K562 (cell line): ENCODE measurements around the gene RIOK3. TPM values are rescaled to one million over a fixed set of nuclear protein-coding genes. Genes with fewer than 3 reads are reported as not detected.

Experiments used
- CHD2 ChIP-seq: IDR thresholded peaks from 2 replicates; pipeline ENCODE4 v1.6.1; 2011; ENCODE audit warnings: low read depth, low read length
- FOS ChIP-seq: IDR thresholded peaks from 3 replicates; pipeline ENCODE4 v1.6.1; 2011; ENCODE audit not compliant: insufficient read length; ENCODE audit errors: extremely low read depth
- GMEB1 ChIP-seq: fragments of 250-450 bp; sonication (Bioruptor Pico); IDR thresholded peaks from 2 replicates; pipeline ENCODE4 v1.4.0; 2020; ENCODE audit warnings: mild to moderate bottlenecking
- HDAC8 ChIP-seq: fragments of 450-650 bp; IDR thresholded peaks from 2 replicates; pipeline ENCODE4 v1.6.1; 2016; ENCODE audit warnings: mild to moderate bottlenecking, missing genetic modification characterization, moderate library complexity, missing compliant biosample characterization
- MAFG ChIP-seq: fragments of 450-650 bp; conservative IDR thresholded peaks from 2 replicates; pipeline ENCODE4 v1.6.1; 2016; ENCODE audit warnings: missing genetic modification characterization, missing compliant biosample characterization
- NCOA6 ChIP-seq: fragments of 450-650 bp; IDR thresholded peaks from 2 replicates; pipeline ENCODE4 v1.6.1; 2017; ENCODE audit warnings: mild to moderate bottlenecking
- PRPF4 ChIP-seq: fragments of 200-400 bp; formaldehyde crosslinking; IDR thresholded peaks from one replicate; pipeline ENCODE4 v1.6.1; 2017; ENCODE audit warnings: low read length, low read depth, mild to moderate bottlenecking; ENCODE audit not compliant: insufficient read depth, poor library complexity, severe bottlenecking
- RFX5 ChIP-seq: IDR thresholded peaks from 2 replicates; pipeline ENCODE4 v1.6.1; 2011; ENCODE audit warnings: low read depth, mild to moderate bottlenecking, improper control_type of control experiment, low read length
- STAT5A ChIP-seq: IDR thresholded peaks from 2 replicates; pipeline ENCODE4 v1.6.1; 2012; ENCODE audit warnings: low read length, inconsistent platforms, borderline replicate concordance
- TCFL5 ChIP-seq: fragments of 250-450 bp; sonication (Bioruptor Pico); conservative IDR thresholded peaks from 2 replicates; pipeline ENCODE4 v1.6.1; 2021; ENCODE audit warnings: mild to moderate bottlenecking, moderate library complexity, matching md5 sums
- TEAD1 ChIP-seq, 2 experiments: fragments of 450-650 bp in 1 of 2; sonication (generic) in 1 of 2; formaldehyde crosslinking; IDR thresholded peaks; 2 replicates each; pipeline versions ENCODE4 v1.4.0 to v1.8.0; 2020 to 2022; ENCODE audit warnings: mild to moderate bottlenecking in 2 of 2, missing genetic modification reagents in 1 of 2
- WHSC1 ChIP-seq: IDR thresholded peaks from one replicate; pipeline ENCODE4 v1.6.1; 2012; ENCODE audit warnings: low read length, control low read depth, inconsistent platforms
- ZC3H8 ChIP-seq: fragments of 450-650 bp; IDR thresholded peaks from 2 replicates; pipeline ENCODE4 v1.6.1; 2017
- ZFPM2 ChIP-seq: fragments of 250-450 bp; sonication (Bioruptor Pico); IDR thresholded peaks from 2 replicates; pipeline ENCODE4 v1.5.1; 2022; ENCODE audit warnings: mild to moderate bottlenecking
- ZNF778 ChIP-seq: fragments of 450-650 bp; formaldehyde crosslinking; IDR thresholded peaks from 2 replicates; pipeline ENCODE4 v1.4.0; 2020; ENCODE audit warnings: mild to moderate bottlenecking, moderate library complexity
- ZNF79 ChIP-seq: fragments of 250-450 bp; sonication (Bioruptor Pico); IDR thresholded peaks from 2 replicates; pipeline ENCODE4 v1.4.0; 2020; ENCODE audit warnings: low read depth, mild to moderate bottlenecking, moderate library complexity
- polyA plus RNA-seq, 8 experiments: library from polyadenylated mRNA; depleted of rRNA in 4 of 8; stranded (reverse) in 5 of 8; unstranded in 3 of 8; fragments of >200 nt; fragmentation: Nextera tagmentation in 2 of 8; fragmentation: Illumina TruSeq in 1 of 8; extraction: Ambion mirVana in 2 of 8; extraction: Trizol in 1 of 8; gene quantifications; 2 replicates each; pipeline versions ENCODE4 v1.2.1 to v1.2.3, GENCODE V29; 2011 to 2014; ENCODE audit warnings: inconsistent platforms in 1 of 8, missing spikeins in 1 of 8
- total RNA-seq, 7 experiments: library from RNA; depleted of rRNA in 6 of 7; stranded (reverse); fragments of >200 nt in 6 of 7; fragmentation: Illumina TruSeq in 2 of 7; extraction: Trizol in 2 of 7; gene quantifications; 2 replicates each; pipeline versions ENCODE4 v1.2.1 to v1.2.3, GENCODE V29; 2011 to 2021; ENCODE audit warnings: low replicate concordance in 1 of 7
- TF ChIP-seq, protein P1 (sequence below): fragments of 200-400 bp; formaldehyde crosslinking; IDR thresholded peaks from 2 replicates; pipeline ENCODE4 v1.6.1; 2017; ENCODE audit warnings: mild to moderate bottlenecking, low read depth, low read length, moderate library complexity
- TF ChIP-seq, protein P2 (sequence below): fragments of 450-650 bp; IDR thresholded peaks from 2 replicates; pipeline ENCODE4 v1.7.1; 2018; ENCODE audit warnings: mild to moderate bottlenecking, low read depth; ENCODE audit not compliant: partially characterized antibody
- TF ChIP-seq, protein P3 (sequence below): sonication (generic); formaldehyde crosslinking; IDR thresholded peaks from 2 replicates; pipeline ENCODE4 v1.8.1; 2023; ENCODE audit warnings: missing genetic modification reagents, mild to moderate bottlenecking, borderline replicate concordance

The RIOK3 gene
- total and polyA plus RNA-seq, 9 of the 15 experiments (the other 6 are each of a cell fraction or from before 2014, with no cell fraction given) = 21.4 to 89.5 (median 62.9) TPM

GRCh38 chr18:23529604-23530003 lies 76.5 kb downstream of the RIOK3 start (continued):
- TF ChIP-seq FOS = peak; percentile 53
- no peak for TF ChIP-seq RFX5
- no peak for TF ChIP-seq CHD2
- no peak for TF ChIP-seq PRPF4
- no peak for TF ChIP-seq TCFL5 (CRISPR knock-in tag)
- TF ChIP-seq STAT5A = no peak; the same call in 1 of the 2 replicates
- no peak for TF ChIP-seq ZNF79 (CRISPR knock-in tag)
- no peak for TF ChIP-seq ZFPM2
- TF ChIP-seq HDAC8 = no peak
- TF ChIP-seq, protein P1, sequence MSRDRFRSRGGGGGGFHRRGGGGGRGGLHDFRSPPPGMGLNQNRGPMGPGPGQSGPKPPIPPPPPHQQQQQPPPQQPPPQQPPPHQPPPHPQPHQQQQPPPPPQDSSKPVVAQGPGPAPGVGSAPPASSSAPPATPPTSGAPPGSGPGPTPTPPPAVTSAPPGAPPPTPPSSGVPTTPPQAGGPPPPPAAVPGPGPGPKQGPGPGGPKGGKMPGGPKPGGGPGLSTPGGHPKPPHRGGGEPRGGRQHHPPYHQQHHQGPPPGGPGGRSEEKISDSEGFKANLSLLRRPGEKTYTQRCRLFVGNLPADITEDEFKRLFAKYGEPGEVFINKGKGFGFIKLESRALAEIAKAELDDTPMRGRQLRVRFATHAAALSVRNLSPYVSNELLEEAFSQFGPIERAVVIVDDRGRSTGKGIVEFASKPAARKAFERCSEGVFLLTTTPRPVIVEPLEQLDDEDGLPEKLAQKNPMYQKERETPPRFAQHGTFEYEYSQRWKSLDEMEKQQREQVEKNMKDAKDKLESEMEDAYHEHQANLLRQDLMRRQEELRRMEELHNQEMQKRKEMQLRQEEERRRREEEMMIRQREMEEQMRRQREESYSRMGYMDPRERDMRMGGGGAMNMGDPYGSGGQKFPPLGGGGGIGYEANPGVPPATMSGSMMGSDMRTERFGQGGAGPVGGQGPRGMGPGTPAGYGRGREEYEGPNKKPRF = no peak
- TF ChIP-seq NCOA6 = no peak
- TF ChIP-seq, protein P2, sequence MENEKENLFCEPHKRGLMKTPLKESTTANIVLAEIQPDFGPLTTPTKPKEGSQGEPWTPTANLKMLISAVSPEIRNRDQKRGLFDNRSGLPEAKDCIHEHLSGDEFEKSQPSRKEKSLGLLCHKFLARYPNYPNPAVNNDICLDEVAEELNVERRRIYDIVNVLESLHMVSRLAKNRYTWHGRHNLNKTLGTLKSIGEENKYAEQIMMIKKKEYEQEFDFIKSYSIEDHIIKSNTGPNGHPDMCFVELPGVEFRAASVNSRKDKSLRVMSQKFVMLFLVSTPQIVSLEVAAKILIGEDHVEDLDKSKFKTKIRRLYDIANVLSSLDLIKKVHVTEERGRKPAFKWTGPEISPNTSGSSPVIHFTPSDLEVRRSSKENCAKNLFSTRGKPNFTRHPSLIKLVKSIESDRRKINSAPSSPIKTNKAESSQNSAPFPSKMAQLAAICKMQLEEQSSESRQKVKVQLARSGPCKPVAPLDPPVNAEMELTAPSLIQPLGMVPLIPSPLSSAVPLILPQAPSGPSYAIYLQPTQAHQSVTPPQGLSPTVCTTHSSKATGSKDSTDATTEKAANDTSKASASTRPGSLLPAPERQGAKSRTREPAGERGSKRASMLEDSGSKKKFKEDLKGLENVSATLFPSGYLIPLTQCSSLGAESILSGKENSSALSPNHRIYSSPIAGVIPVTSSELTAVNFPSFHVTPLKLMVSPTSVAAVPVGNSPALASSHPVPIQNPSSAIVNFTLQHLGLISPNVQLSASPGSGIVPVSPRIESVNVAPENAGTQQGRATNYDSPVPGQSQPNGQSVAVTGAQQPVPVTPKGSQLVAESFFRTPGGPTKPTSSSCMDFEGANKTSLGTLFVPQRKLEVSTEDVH = no peak
- no peak for TF ChIP-seq GMEB1
- peak; percentile 70 for TF ChIP-seq MAFG (tag)
- no peak for TF ChIP-seq ZNF778 (CRISPR knock-in tag)
- TF ChIP-seq TEAD1 (CRISPR knock-in tag; IDR thresholded peaks at IDR 0.05) = no peak
- TF ChIP-seq WHSC1 = no peak
- TF ChIP-seq, protein P3, sequence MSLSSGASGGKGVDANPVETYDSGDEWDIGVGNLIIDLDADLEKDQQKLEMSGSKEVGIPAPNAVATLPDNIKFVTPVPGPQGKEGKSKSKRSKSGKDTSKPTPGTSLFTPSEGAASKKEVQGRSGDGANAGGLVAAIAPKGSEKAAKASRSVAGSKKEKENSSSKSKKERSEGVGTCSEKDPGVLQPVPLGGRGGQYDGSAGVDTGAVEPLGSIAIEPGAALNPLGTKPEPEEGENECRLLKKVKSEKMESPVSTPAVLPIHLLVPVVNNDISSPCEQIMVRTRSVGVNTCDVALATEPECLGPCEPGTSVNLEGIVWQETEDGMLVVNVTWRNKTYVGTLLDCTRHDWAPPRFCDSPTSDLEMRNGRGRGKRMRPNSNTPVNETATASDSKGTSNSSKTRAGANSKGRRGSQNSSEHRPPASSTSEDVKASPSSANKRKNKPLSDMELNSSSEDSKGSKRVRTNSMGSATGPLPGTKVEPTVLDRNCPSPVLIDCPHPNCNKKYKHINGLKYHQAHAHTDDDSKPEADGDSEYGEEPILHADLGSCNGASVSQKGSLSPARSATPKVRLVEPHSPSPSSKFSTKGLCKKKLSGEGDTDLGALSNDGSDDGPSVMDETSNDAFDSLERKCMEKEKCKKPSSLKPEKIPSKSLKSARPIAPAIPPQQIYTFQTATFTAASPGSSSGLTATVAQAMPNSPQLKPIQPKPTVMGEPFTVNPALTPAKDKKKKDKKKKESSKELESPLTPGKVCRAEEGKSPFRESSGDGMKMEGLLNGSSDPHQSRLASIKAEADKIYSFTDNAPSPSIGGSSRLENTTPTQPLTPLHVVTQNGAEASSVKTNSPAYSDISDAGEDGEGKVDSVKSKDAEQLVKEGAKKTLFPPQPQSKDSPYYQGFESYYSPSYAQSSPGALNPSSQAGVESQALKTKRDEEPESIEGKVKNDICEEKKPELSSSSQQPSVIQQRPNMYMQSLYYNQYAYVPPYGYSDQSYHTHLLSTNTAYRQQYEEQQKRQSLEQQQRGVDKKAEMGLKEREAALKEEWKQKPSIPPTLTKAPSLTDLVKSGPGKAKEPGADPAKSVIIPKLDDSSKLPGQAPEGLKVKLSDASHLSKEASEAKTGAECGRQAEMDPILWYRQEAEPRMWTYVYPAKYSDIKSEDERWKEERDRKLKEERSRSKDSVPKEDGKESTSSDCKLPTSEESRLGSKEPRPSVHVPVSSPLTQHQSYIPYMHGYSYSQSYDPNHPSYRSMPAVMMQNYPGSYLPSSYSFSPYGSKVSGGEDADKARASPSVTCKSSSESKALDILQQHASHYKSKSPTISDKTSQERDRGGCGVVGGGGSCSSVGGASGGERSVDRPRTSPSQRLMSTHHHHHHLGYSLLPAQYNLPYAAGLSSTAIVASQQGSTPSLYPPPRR (CRISPR knock-in tag) = no peak
- no peak for TF ChIP-seq ZC3H8
